ENCODE measurements around the gene ZC3H4. TPM values are rescaled to one million over a fixed set of nuclear protein-coding genes. Genes with fewer than 3 reads are reported as not detected.

The ZC3H4 gene
- total and polyA plus RNA-seq, 2 of the 8 experiments (the other 6 are each of a cell fraction or from before 2014, with no cell fraction given): 6.6 to 92.0 TPM

- TF ChIP-seq BACH1 (IDR thresholded peaks at IDR 0.05; ENCODE audit: low read length) (no peak), CREB1 (IDR thresholded peaks at IDR 0.05) (no peak), RNF2 (IDR thresholded peaks at IDR 0.05; ENCODE audit: borderline replicate concordance, low read depth, low read length, missing control alignments, poor library complexity, severe bottlenecking) (no peak), RFX5 (IDR thresholded peaks at IDR 0.05; ENCODE audit: borderline replicate concordance, low read depth, low read length) (no peak), GABPA (IDR thresholded peaks at IDR 0.05; ENCODE audit: borderline replicate concordance, insufficient read depth, low read length) (no peak), CEBPB (IDR thresholded peaks at IDR 0.05; ENCODE audit: low read depth, low read length) (no peak), SP1 (IDR thresholded peaks at IDR 0.05; ENCODE audit: low read depth, low read length) (no peak), EZH2 (IDR thresholded peaks at IDR 0.05; ENCODE audit: low read depth, low read length, severe bottlenecking) (no peak), POU5F1 (IDR thresholded peaks at IDR 0.05; ENCODE audit: low read depth, low read length) (no peak)
- TF ChIP-seq, protein P1, sequence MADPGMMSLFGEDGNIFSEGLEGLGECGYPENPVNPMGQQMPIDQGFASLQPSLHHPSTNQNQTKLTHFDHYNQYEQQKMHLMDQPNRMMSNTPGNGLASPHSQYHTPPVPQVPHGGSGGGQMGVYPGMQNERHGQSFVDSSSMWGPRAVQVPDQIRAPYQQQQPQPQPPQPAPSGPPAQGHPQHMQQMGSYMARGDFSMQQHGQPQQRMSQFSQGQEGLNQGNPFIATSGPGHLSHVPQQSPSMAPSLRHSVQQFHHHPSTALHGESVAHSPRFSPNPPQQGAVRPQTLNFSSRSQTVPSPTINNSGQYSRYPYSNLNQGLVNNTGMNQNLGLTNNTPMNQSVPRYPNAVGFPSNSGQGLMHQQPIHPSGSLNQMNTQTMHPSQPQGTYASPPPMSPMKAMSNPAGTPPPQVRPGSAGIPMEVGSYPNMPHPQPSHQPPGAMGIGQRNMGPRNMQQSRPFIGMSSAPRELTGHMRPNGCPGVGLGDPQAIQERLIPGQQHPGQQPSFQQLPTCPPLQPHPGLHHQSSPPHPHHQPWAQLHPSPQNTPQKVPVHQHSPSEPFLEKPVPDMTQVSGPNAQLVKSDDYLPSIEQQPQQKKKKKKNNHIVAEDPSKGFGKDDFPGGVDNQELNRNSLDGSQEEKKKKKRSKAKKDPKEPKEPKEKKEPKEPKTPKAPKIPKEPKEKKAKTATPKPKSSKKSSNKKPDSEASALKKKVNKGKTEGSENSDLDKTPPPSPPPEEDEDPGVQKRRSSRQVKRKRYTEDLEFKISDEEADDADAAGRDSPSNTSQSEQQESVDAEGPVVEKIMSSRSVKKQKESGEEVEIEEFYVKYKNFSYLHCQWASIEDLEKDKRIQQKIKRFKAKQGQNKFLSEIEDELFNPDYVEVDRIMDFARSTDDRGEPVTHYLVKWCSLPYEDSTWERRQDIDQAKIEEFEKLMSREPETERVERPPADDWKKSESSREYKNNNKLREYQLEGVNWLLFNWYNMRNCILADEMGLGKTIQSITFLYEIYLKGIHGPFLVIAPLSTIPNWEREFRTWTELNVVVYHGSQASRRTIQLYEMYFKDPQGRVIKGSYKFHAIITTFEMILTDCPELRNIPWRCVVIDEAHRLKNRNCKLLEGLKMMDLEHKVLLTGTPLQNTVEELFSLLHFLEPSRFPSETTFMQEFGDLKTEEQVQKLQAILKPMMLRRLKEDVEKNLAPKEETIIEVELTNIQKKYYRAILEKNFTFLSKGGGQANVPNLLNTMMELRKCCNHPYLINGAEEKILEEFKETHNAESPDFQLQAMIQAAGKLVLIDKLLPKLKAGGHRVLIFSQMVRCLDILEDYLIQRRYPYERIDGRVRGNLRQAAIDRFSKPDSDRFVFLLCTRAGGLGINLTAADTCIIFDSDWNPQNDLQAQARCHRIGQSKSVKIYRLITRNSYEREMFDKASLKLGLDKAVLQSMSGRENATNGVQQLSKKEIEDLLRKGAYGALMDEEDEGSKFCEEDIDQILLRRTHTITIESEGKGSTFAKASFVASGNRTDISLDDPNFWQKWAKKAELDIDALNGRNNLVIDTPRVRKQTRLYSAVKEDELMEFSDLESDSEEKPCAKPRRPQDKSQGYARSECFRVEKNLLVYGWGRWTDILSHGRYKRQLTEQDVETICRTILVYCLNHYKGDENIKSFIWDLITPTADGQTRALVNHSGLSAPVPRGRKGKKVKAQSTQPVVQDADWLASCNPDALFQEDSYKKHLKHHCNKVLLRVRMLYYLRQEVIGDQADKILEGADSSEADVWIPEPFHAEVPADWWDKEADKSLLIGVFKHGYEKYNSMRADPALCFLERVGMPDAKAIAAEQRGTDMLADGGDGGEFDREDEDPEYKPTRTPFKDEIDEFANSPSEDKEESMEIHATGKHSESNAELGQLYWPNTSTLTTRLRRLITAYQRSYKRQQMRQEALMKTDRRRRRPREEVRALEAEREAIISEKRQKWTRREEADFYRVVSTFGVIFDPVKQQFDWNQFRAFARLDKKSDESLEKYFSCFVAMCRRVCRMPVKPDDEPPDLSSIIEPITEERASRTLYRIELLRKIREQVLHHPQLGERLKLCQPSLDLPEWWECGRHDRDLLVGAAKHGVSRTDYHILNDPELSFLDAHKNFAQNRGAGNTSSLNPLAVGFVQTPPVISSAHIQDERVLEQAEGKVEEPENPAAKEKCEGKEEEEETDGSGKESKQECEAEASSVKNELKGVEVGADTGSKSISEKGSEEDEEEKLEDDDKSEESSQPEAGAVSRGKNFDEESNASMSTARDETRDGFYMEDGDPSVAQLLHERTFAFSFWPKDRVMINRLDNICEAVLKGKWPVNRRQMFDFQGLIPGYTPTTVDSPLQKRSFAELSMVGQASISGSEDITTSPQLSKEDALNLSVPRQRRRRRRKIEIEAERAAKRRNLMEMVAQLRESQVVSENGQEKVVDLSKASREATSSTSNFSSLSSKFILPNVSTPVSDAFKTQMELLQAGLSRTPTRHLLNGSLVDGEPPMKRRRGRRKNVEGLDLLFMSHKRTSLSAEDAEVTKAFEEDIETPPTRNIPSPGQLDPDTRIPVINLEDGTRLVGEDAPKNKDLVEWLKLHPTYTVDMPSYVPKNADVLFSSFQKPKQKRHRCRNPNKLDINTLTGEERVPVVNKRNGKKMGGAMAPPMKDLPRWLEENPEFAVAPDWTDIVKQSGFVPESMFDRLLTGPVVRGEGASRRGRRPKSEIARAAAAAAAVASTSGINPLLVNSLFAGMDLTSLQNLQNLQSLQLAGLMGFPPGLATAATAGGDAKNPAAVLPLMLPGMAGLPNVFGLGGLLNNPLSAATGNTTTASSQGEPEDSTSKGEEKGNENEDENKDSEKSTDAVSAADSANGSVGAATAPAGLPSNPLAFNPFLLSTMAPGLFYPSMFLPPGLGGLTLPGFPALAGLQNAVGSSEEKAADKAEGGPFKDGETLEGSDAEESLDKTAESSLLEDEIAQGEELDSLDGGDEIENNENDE (IDR thresholded peaks at IDR 0.05; ENCODE audit: insufficient replicate concordance, low read length): no peak
These were observed 7.0 kb upstream of the ZC3H4 start (continued) for GRCh38 chr19:47120470-47121067.
